Stimulated activated effector memory CD8-positive, alpha-beta T cell treated with anti-CD3 and anti-CD28 coated beads, Interleukin-12 subunit alpha, Interleukin-12 subunit beta, amount 100 ng/mL, for 72 hours (primary cell): Measurements from ENCODE around the gene KIAA1755.
A peak's percentile ranks its signal among the peaks of the same experiment; 100 is the strongest.

Source experiments
- ATAC-seq: fragments of 150-1000 bp; cut with Tn5 transposase; 2 replicates; pipeline ENCODE4 v1.10.0; 2021
- DNase-seq, 2 donors: peaks; one replicate each; pipeline ENCODE4 v3.0.0; 2021 to 2022; ENCODE audit warnings: low spot score in 2 of 2
- H3K27ac Mint-ChIP-seq: one replicate; pipeline ENCODE4 v1.8.0; 2022; ENCODE audit warnings: mild to moderate bottlenecking, mixed read lengths
- H3K36me3 Mint-ChIP-seq: one replicate; pipeline ENCODE4 v1.8.0; 2022; ENCODE audit warnings: mild to moderate bottlenecking, mixed read lengths
- H3K4me1 Mint-ChIP-seq: one replicate; pipeline ENCODE4 v1.8.0; 2022; ENCODE audit warnings: mixed read lengths
- H3K4me3 Mint-ChIP-seq: one replicate; pipeline ENCODE4 v1.8.0; 2022; ENCODE audit warnings: mild to moderate bottlenecking, mixed read lengths
- H3K9me3 Mint-ChIP-seq: one replicate; pipeline ENCODE4 v1.8.0; 2022; ENCODE audit warnings: mixed read lengths

The KIAA1755 gene

GRCh38 chr20:38215194-38216182, 45.0 kb downstream of the KIAA1755 start:
- Mint-ChIP-seq H3K36me3 (no peaks in the 10 kb centered on the region), H3K27ac (no peak overlapping the region), H3K4me3 (no peak overlapping the region), H3K9me3 (no peaks in the 10 kb centered on the region), H3K4me1 (no peaks in the 10 kb centered on the region)
- ATAC-seq = no peak
- no peak for DNase-seq

DNA sequence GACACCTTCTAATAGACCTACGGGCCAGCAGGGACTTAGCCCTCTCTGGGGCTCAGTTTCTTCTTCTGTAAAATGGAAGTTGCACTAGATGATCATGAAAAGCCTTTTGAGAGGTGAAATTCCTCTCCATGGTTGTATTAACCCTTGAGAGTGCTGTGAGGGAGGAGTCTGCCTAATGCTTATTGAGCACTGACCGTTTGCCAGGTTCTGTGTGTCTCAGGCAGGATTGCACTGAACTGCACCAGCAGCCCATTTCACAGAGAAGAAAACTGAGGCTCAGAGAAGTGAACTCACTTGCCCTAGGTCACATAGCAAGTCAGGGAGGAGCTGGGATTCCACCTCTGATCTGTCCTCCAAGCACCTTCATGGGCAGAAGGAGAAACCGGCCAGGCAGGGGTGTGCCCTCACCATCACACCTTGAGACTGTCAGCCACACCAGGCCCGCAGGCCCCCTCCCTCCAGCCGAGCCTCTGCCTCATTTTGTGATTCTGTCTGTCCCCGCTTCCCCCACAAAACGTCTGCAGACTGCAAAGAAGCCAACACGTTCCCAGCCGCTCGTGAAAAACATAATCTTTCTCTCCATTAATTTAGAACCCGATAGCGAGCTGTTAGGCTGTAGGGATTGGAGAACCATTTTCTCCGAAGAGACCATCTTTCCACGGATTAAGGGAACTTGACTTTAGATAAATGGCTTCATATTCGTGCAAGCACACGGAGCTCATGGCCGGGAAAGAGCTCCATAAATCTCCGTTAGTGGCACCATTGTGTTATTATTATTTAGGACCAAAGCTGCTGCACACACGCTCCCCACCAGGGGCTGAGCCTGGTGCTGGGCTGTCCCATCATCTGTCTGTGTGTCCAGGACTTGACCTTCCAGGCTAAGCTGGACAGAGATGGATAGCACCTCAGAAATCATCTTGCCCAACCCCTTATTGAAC, 46.0 kb downstream of the KIAA1755 start:
- no peak overlapping the region for H3K27ac Mint-ChIP-seq
- no peaks in the 10 kb centered on the region for H3K4me1 Mint-ChIP-seq
- DNase-seq (no peak), ATAC-seq (no peak)
- H3K36me3 Mint-ChIP-seq = no peaks in the 10 kb centered on the region
- no peaks in the 10 kb centered on the region for H3K9me3 Mint-ChIP-seq
- no peak overlapping the region for H3K4me3 Mint-ChIP-seq

GRCh38 chr20:38213607-38213940, 47.0 kb downstream of the KIAA1755 start:
- ATAC-seq = no peak
- H3K4me1 Mint-ChIP-seq = no peaks in the 10 kb centered on the region
- no peaks in the 10 kb centered on the region for H3K9me3 Mint-ChIP-seq
- no peaks in the 10 kb centered on the region for H3K36me3 Mint-ChIP-seq
- H3K4me3 Mint-ChIP-seq = no peak overlapping the region
- no peak for DNase-seq
- no peak overlapping the region for H3K27ac Mint-ChIP-seq

GRCh38 chr20:38212806-38213606, 47.5 kb downstream of the KIAA1755 start:
- Mint-ChIP-seq H3K27ac (no peak overlapping the region), H3K4me1 (no peaks in the 10 kb centered on the region), H3K4me3 (no peak overlapping the region), H3K36me3 (no peaks in the 10 kb centered on the region), H3K9me3 (no peaks in the 10 kb centered on the region)
- ATAC-seq (no peak), DNase-seq (no peak)

DNA sequence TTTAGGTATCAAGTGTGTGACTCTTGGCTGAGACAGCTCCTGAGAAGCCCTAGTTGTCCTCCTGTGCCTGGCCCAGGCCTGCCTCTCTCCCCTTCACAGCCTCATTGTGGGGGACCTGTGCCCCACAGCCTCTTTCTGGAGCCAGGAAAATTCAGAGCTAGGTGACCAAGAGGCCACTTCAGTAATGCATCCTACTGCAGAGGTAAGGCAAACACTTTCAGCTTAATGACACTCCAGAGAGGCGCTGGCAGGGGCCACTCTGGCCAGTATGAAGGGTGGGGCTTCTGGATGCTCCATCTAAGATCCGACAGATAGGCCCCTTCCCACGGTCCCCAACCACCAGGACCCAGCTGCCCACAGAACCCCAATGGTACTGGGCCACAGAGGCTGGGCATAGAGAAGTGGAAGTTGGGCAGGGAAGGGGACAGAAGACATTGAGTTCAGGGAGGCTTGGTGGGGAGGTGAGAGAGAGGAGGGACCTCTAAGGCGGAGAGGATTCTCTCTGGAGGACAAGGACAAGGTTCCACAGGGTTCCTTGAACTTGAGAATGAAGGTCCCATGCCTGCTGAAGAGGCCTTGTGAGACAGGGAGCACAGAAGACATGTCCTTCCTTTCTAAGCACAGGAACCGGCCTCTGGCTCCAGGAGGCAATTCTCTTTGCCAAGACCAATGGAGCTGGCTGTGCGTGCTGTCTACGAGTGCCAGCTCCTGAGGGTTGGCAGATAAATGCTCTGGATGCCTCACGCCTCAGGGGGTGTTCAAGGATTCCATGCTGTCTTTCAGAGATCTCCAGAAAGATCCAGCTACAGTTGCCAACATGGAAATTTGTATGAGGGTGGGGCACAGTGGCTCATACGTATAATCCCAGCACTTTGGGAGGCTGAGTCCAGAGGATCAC, 49.1 kb downstream of the KIAA1755 start:
- Mint-ChIP-seq H3K4me1 (no peaks in the 10 kb centered on the region), H3K9me3 (no peaks in the 10 kb centered on the region), H3K36me3 (no peaks in the 10 kb centered on the region), H3K4me3 (no peak overlapping the region), H3K27ac (no peak overlapping the region)
- DNase-seq = no peak
- no peak for ATAC-seq

DNA sequence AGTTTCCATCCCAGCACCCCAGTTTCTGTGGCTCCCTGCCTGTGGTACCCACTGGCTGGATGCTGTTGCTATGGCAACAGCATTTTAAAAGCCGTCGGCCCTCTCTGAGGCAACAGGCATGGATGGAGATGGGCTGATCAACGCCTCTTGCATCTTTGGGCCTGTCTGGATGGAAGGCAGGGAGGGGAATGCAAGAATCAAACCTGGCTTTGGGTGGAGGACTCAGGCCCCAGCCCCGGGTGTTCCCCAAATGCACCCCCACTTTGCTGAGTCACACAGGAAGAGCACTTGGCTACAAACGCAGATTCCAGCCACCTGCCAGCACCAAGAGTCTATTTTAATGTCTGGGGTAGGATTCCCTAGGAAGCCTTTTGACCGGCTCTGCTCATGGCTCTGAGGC, 49.8 kb downstream of the KIAA1755 start:
- DNase-seq (no peak), ATAC-seq (no peak)
- Mint-ChIP-seq H3K9me3 (no peaks in the 10 kb centered on the region), H3K27ac (no peak overlapping the region), H3K4me3 (no peak overlapping the region), H3K4me1 (no peaks in the 10 kb centered on the region), H3K36me3 (no peaks in the 10 kb centered on the region)

DNA sequence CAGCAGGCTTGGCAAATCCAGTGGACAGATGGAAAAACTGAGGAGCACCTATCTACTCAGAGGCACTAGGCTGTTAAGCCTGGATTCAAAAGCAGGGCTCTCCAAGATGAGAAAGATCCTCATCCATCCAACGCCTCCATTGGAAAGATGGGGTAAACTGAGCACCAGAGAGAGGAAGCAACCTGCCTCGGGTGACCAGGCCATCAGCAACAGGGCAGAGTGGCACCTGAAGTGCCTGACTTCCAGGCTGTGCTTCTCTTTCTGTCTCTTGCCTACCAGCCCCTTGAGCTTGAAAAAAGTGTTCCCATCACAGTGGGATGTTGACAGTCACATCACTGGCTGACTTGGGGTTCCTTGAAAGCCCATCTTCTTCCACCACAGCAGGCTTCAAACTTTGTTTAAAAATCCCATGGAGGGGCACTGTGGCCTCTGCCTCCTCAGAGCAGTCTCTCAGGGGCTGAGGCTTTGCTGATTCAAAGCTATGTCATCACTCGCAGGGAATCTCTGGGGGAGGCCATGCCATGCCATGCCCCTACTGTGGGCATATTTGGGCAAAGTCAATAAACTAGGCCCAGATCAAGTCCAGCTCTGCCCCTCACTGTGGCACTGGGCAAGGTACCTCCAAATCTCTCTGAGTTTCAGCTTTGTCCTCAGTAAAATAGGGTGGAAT, 50.7 kb downstream of the KIAA1755 start:
- DNase-seq = no peak
- H3K27ac Mint-ChIP-seq = no peak overlapping the region
- no peak overlapping the region for H3K4me3 Mint-ChIP-seq
- H3K36me3 Mint-ChIP-seq = no peaks in the 10 kb centered on the region
- no peaks in the 10 kb centered on the region for H3K9me3 Mint-ChIP-seq
- no peaks in the 10 kb centered on the region for H3K4me1 Mint-ChIP-seq
- peak; percentile 47 for ATAC-seq

DNA sequence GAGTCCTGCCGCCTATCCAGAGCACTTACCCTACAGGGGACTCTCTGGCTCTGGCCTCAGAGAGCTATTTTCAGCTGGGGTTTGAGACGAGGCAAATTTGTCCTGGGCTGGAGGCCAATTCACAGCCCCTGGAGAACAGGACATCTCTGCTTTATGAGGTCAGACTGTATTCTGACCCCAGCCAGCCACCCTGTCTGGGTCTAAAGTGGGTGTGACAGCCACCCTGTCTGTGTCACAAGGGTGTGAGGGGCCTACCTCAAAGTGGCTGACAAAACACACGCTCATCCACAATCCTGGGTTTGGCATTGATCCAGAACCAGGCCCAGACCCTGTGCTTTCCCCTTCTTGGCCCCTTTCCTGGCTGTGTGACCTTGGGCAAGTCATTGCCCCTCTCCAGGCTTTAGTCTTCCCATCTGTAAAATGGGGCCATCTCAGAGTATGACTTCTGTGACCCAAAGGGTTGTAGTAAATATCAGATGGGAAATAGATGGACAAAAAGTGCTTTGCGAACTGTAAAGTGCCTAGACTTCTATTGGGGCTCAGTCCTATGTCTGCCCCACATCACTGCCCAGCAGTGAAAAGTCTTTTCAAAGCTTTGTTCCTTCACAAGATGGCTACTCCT, 51.4 kb downstream of the KIAA1755 start:
- ATAC-seq (no peak), DNase-seq (no peak)
- H3K9me3 Mint-ChIP-seq = no peaks in the 10 kb centered on the region
- no peaks in the 10 kb centered on the region for H3K36me3 Mint-ChIP-seq
- H3K27ac Mint-ChIP-seq = no peak overlapping the region
- H3K4me3 Mint-ChIP-seq = no peak overlapping the region
- no peaks in the 10 kb centered on the region for H3K4me1 Mint-ChIP-seq

DNA sequence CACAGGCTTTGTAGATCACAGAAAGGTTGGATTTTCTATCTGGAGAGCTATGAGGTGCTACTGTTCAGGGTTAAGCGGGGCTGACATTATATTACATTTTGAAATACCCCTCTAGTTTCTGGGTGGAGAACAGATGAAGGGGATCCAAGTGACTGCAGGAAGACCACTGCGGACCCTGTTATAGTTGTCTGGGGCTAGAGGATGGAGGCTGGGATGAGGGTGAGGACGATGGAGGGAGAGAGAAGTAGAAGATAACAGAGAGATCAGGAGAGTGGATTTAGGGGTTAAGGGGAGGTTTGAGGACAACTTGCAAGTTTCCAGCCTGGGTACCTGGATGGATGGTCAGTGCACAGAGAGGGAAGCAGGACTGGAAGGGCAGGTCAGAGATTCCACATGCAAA, 52.0 kb downstream of the KIAA1755 start:
- no peak overlapping the region for H3K27ac Mint-ChIP-seq
- H3K4me3 Mint-ChIP-seq = no peak overlapping the region
- no peaks in the 10 kb centered on the region for H3K4me1 Mint-ChIP-seq
- DNase-seq = no peak
- ATAC-seq = no peak
- no peaks in the 10 kb centered on the region for H3K9me3 Mint-ChIP-seq
- H3K36me3 Mint-ChIP-seq = no peaks in the 10 kb centered on the region

DNA sequence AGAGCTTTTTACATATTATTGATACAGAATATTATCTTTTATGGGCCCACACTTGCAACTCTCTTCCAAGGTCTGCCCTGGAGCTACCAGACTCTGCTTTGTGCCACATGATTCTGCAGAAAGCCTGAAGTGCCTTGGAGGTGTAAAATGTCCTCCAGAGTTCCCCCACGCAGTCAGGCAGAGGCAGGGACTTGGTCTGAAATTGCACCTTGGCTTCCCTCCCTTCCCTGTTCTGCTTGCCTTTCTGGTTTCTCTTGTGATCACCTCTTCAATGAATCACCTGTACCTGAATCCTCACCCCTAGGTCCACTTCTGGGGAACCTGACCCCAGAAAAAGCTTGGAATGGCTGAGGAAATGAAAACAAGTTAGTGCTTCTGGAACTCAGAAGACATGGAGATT, 52.4 kb downstream of the KIAA1755 start:
- H3K27ac Mint-ChIP-seq = no peak overlapping the region
- H3K4me3 Mint-ChIP-seq = no peak overlapping the region
- ATAC-seq (no peak), DNase-seq (no peak)
- no peaks in the 10 kb centered on the region for H3K36me3 Mint-ChIP-seq
- H3K4me1 Mint-ChIP-seq = no peaks in the 10 kb centered on the region
- H3K9me3 Mint-ChIP-seq = no peaks in the 10 kb centered on the region

GRCh38 chr20:38207621-38208020, 52.9 kb downstream of the KIAA1755 start:
- Mint-ChIP-seq H3K4me3 (no peak overlapping the region), H3K9me3 (no peaks in the 10 kb centered on the region), H3K4me1 (no peaks in the 10 kb centered on the region), H3K36me3 (no peaks in the 10 kb centered on the region), H3K27ac (no peak overlapping the region)
- ATAC-seq (no peak), DNase-seq (no peak)

GRCh38 chr20:38205001-38205400, 55.5 kb downstream of the KIAA1755 start:
- no peaks in the 10 kb centered on the region for H3K36me3 Mint-ChIP-seq

DNA sequence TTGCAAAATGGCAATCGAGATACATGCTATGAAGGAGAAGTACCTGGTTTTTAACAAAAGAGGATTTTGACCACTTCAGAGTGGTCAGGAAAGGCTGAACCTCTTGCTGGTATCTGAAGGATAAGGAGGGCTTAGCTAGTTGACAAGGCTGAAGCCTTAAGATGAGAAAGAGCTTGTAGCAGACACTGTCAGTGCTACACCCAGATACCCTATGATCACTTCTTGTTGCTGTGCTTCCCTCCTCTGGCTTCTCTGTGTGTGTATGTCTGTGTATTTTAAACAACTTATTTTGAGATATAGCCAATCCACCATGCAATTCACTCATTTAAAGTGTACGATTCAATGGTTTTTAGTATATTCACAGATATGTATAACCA, 56.6 kb downstream of the KIAA1755 start:
- Mint-ChIP-seq H3K4me1 (no peaks in the 10 kb centered on the region), H3K36me3 (no peaks in the 10 kb centered on the region), H3K9me3 (no peaks in the 10 kb centered on the region), H3K4me3 (no peak overlapping the region), H3K27ac (no peak overlapping the region)
- DNase-seq (no peak), ATAC-seq (no peak)

More at GRCh38 chr20:38205001-38205400, 55.5 kb downstream of the KIAA1755 start:
- ATAC-seq = no peak
- Mint-ChIP-seq H3K4me3 (no peak overlapping the region), H3K4me1 (no peaks in the 10 kb centered on the region), H3K9me3 (no peaks in the 10 kb centered on the region), H3K27ac (no peak overlapping the region)
- DNase-seq = no peak
